CD4-positive, alpha-beta memory T cell (primary cell): Measurements from ENCODE around the gene SLN. TPM values are rescaled to one million over a fixed set of nuclear protein-coding genes. Genes with fewer than 3 reads are reported as not detected.

ENCODE experiments used
- CTCF ChIA-PET: fragments of 350-600 bp; sonication (Branson Sonifier 250); formaldehyde crosslinking; loops from one replicate; lab custom pipeline; 2021; ENCODE audit warnings: inconsistent platforms; ENCODE audit not compliant: partially characterized antibody; lab: Charles Lee
- POLR2A ChIA-PET: fragments of 350-600 bp; sonication (Branson Sonifier 250); formaldehyde crosslinking; loops from one replicate; lab custom pipeline; 2021; ENCODE audit not compliant: partially characterized antibody; lab: Charles Lee
- DNase-seq, 5 donors: peaks; one replicate each; pipeline versions ENCODE4 v3.0.0 to v3.0.0-alpha.2; 2020 to 2022; ENCODE audit warnings: mixed read lengths in 1 of 5
- H3K27ac ChIP-seq: one replicate; pipeline ENCODE4 v1.7.0; 2013; ENCODE audit warnings: low read depth, low read length
- H3K27me3 ChIP-seq: 2 replicates; pipeline ENCODE4 v1.7.0; 2013; ENCODE audit warnings: mild to moderate bottlenecking, low read length, moderate library complexity; ENCODE audit not compliant: insufficient read depth
- H3K36me3 ChIP-seq: 2 replicates; pipeline ENCODE4 v1.7.0; 2013; ENCODE audit warnings: mild to moderate bottlenecking, low read length, moderate library complexity; ENCODE audit not compliant: insufficient read depth
- H3K4me1 ChIP-seq: 2 replicates; pipeline ENCODE4 v1.7.0; 2013; ENCODE audit warnings: mild to moderate bottlenecking, low read length, moderate library complexity; ENCODE audit not compliant: insufficient read depth
- H3K4me3 ChIP-seq, 2 donors: one replicate each; pipeline ENCODE4 v1.7.0; 2013; ENCODE audit warnings: low read length in 2 of 2, mild to moderate bottlenecking in 1 of 2
- H3K9me3 ChIP-seq, 2 donors: one replicate each; pipeline ENCODE4 v1.7.0; 2013; ENCODE audit warnings: low read length in 2 of 2, control low read depth in 1 of 2; ENCODE audit not compliant: control insufficient read depth in 1 of 2
- H3K27ac Mint-ChIP-seq, 7 donors: one replicate each; pipeline ENCODE4 v1.8.0; 2020 to 2021; ENCODE audit warnings: mixed read lengths in 7 of 7, mild to moderate bottlenecking in 6 of 7, inconsistent platforms in 3 of 7, moderate library complexity in 3 of 7
- H3K27me3 Mint-ChIP-seq, 2 donors: one replicate each; pipeline ENCODE4 v1.8.0; 2020 to 2021; ENCODE audit warnings: mixed read lengths in 2 of 2
- H3K36me3 Mint-ChIP-seq, 2 donors: one replicate each; pipeline ENCODE4 v1.8.0; 2020 to 2021; ENCODE audit warnings: mixed read lengths in 2 of 2, inconsistent platforms in 1 of 2, mild to moderate bottlenecking in 1 of 2
- H3K4me1 Mint-ChIP-seq, 4 donors: one replicate each; pipeline ENCODE4 v1.8.0; 2020 to 2021; ENCODE audit warnings: mixed read lengths in 4 of 4, mild to moderate bottlenecking in 1 of 4
- H3K4me3 Mint-ChIP-seq, 8 donors: one replicate each; pipeline ENCODE4 v1.8.0; 2020 to 2021; ENCODE audit warnings: mixed read lengths in 8 of 8, mild to moderate bottlenecking in 7 of 8, moderate library complexity in 6 of 8, inconsistent platforms in 3 of 8
- H3K9me3 Mint-ChIP-seq, 8 donors: one replicate each; pipeline ENCODE4 v1.8.0; 2020 to 2021; ENCODE audit warnings: mixed read lengths in 8 of 8, mild to moderate bottlenecking in 5 of 8, inconsistent platforms in 3 of 8, moderate library complexity in 1 of 8
- intact Hi-C: fragments of 100-400 bp; cut with micrococcal nuclease; formaldehyde crosslinking; loops from one replicate; pipeline ENCODE4 v1.15.1; 2023
- polyA plus RNA-seq, 2 donors: library from polyadenylated mRNA; unstranded; fragments of 300-500 nt; fragmentation: Illumina TruSeq; gene quantifications; one replicate each; pipeline ENCODE4 v1.2.3, GENCODE V29; 2021
- total RNA-seq, 2 experiments: library from RNA; stranded (reverse); gene quantifications; one replicate each; pipeline ENCODE4 v1.2.3, GENCODE V29; 2021

Gene SLN
- total and polyA plus RNA-seq, 4 experiments from 2014 or later, result not detected

GRCh38 chr11:107683061-107683460 is 28.8 kb downstream of the SLN start:
- no peak overlapping the region for H3K27ac Mint-ChIP-seq
- H3K4me1 Mint-ChIP-seq, result no peaks in the 10 kb centered on the region
- H3K4me1 ChIP-seq, result no peaks in the 10 kb centered on the region
- no peak for DNase-seq
- POLR2A ChIA-PET, result no interaction called here
- H3K27me3 Mint-ChIP-seq, result peaks cover 1 to 5% of the 10 kb centered on the region in 2 donors
- no peaks in the 10 kb centered on the region for H3K27me3 ChIP-seq
- no peak overlapping the region for H3K4me3 ChIP-seq
- H3K4me3 Mint-ChIP-seq, result no peak overlapping the region
- H3K9me3 Mint-ChIP-seq, result peaks cover 0 to 3% (median 0%) of the 10 kb centered on the region in 8 donors
- intact Hi-C loops, result no loop called here
- H3K27ac ChIP-seq, result no peak overlapping the region
- CTCF ChIA-PET, result interaction anchor here (1.9 kb wide), 1 partner anchor 12 kb away, joined by 4 read pairs; no protein-coding TSS in a partner anchor
- no peaks in the 10 kb centered on the region for H3K9me3 ChIP-seq
- no peaks in the 10 kb centered on the region for H3K36me3 Mint-ChIP-seq
- H3K36me3 ChIP-seq, result no peaks in the 10 kb centered on the region

- Histone ChIP-seq H3K4me3 (no peak overlapping the region), H3K27me3 (no peaks in the 10 kb centered on the region), H3K9me3 (no peaks in the 10 kb centered on the region), H3K4me1 (no peaks in the 10 kb centered on the region), H3K36me3 (no peaks in the 10 kb centered on the region), H3K27ac (no peak overlapping the region)
- ChIA-PET POLR2A (no interaction called here), CTCF (interaction anchor here (1.9 kb wide), 1 partner anchor 12 kb away, joined by 4 read pairs; no protein-coding TSS in a partner anchor)
- no peaks in the 10 kb centered on the region for H3K4me1 Mint-ChIP-seq
- intact Hi-C loops, result no loop called here
- H3K27me3 Mint-ChIP-seq, result peaks cover 1 to 5% of the 10 kb centered on the region in 2 donors
- H3K36me3 Mint-ChIP-seq, result no peaks in the 10 kb centered on the region
- no peak overlapping the region for H3K4me3 Mint-ChIP-seq
- H3K27ac Mint-ChIP-seq, result no peak overlapping the region
- DNase-seq, result no peak
- peaks cover 0 to 3% (median 0%) of the 10 kb centered on the region in 8 donors for H3K9me3 Mint-ChIP-seq
Observed at GRCh38 chr11:107682572-107682971, 29.3 kb downstream of the SLN start.

- no peaks in the 10 kb centered on the region for H3K4me1 ChIP-seq
- H3K36me3 Mint-ChIP-seq, result no peaks in the 10 kb centered on the region
- no peak for DNase-seq
- ChIA-PET CTCF (interaction anchor here (1.5 to 1.9 kb wide), 2 partner anchors 10 to 12 kb away, joined by 4 read pairs; no protein-coding TSS in a partner anchor), POLR2A (no interaction called here)
- peaks cover 1 to 5% of the 10 kb centered on the region in 2 donors for H3K27me3 Mint-ChIP-seq
- peaks cover 0 to 3% (median 0%) of the 10 kb centered on the region in 8 donors for H3K9me3 Mint-ChIP-seq
- no peaks in the 10 kb centered on the region for H3K27me3 ChIP-seq
- no peak overlapping the region for H3K4me3 Mint-ChIP-seq
- H3K4me1 Mint-ChIP-seq, result no peaks in the 10 kb centered on the region
- no peak overlapping the region for H3K27ac Mint-ChIP-seq
- no peaks in the 10 kb centered on the region for H3K36me3 ChIP-seq
- intact Hi-C loops, result no loop called here
- H3K9me3 ChIP-seq, result no peaks in the 10 kb centered on the region
- no peak overlapping the region for H3K4me3 ChIP-seq
- H3K27ac ChIP-seq, result no peak overlapping the region
Observed at GRCh38 chr11:107682171-107682570, 29.7 kb downstream of the SLN start.

GRCh38 chr11:107679255-107680024 is 32.4 kb downstream of the SLN start:
- ChIA-PET POLR2A (no interaction called here), CTCF (interaction anchor here (1.0 kb wide), 1 partner anchor 9 kb away, joined by 3 read pairs; no protein-coding TSS in a partner anchor)
- Mint-ChIP-seq H3K36me3 (no peaks in the 10 kb centered on the region), H3K4me3 (no peak overlapping the region), H3K27ac (no peak overlapping the region), H3K9me3 (peaks cover 0 to 3% (median 0%) of the 10 kb centered on the region in 8 donors), H3K4me1 (peaks cover 0 to 3% (median under 1%) of the 10 kb centered on the region in 4 donors), H3K27me3 (peaks cover 3 to 15% of the 10 kb centered on the region in 2 donors)
- H3K27ac ChIP-seq, result no peak overlapping the region
- H3K36me3 ChIP-seq, result no peaks in the 10 kb centered on the region
- no peaks in the 10 kb centered on the region for H3K4me1 ChIP-seq
- intact Hi-C loops, result no loop called here
- H3K4me3 ChIP-seq, result no peak overlapping the region
- H3K9me3 ChIP-seq, result no peaks in the 10 kb centered on the region
- DNase-seq, result no peak
- H3K27me3 ChIP-seq, result no peaks in the 10 kb centered on the region

- no peaks in the 10 kb centered on the region for H3K36me3 Mint-ChIP-seq
Observed at GRCh38 chr11:107678632-107678971, 33.3 kb downstream of the SLN start.

GRCh38 chr11:107677924-107678631 is 33.8 kb downstream of the SLN start:
- Mint-ChIP-seq H3K27ac (no peak overlapping the region), H3K4me3 (no peak overlapping the region), H3K36me3 (no peaks in the 10 kb centered on the region), H3K4me1 (peaks cover 0 to 3% (median under 1%) of the 10 kb centered on the region in 4 donors), H3K27me3 (peaks cover 3 to 20% of the 10 kb centered on the region in 2 donors), H3K9me3 (peaks cover 0 to 3% (median 0%) of the 10 kb centered on the region in 8 donors)
- Histone ChIP-seq H3K36me3 (no peaks in the 10 kb centered on the region), H3K27ac (no peak overlapping the region), H3K4me1 (no peaks in the 10 kb centered on the region), H3K4me3 (no peak overlapping the region), H3K27me3 (no peaks in the 10 kb centered on the region), H3K9me3 (no peaks in the 10 kb centered on the region)
- ChIA-PET POLR2A (no interaction called here), CTCF (no interaction called here)
- no peak for DNase-seq
- intact Hi-C loops, result no loop called here

More at GRCh38 chr11:107678632-107678971, 33.3 kb downstream of the SLN start:
- Histone ChIP-seq H3K9me3 (no peaks in the 10 kb centered on the region), H3K36me3 (no peaks in the 10 kb centered on the region), H3K27ac (no peak overlapping the region), H3K4me1 (no peaks in the 10 kb centered on the region), H3K4me3 (no peak overlapping the region), H3K27me3 (no peaks in the 10 kb centered on the region)
- DNase-seq, result no peak
- intact Hi-C loops, result no loop called here
- ChIA-PET POLR2A (no interaction called here), CTCF (no interaction called here)
- Mint-ChIP-seq H3K4me3 (no peak overlapping the region), H3K27ac (no peak overlapping the region), H3K9me3 (peaks cover 0 to 3% (median 0%) of the 10 kb centered on the region in 8 donors), H3K4me1 (peaks cover 0 to 3% (median under 1%) of the 10 kb centered on the region in 4 donors), H3K27me3 (peaks cover 3 to 20% of the 10 kb centered on the region in 2 donors)
